Stimulated activated CD8-positive, alpha-beta memory T cell treated with anti-CD3 and anti-CD28 coated beads, Interleukin-2, amount 100 ng/mL, for 48 hours (primary cell): Measurements from ENCODE around the gene PGR.
"Not testable (repeated sequence)": the region's sequence is repeated elsewhere in the genome, so short reads cannot be mapped to it uniquely, and the experiment has no call there.

ENCODE experiments used
- DNase-seq, 2 donors: peaks; one replicate each; pipeline ENCODE4 v3.0.0-alpha.2; 2020; ENCODE audit warnings: low read depth in 2 of 2

PGR gene

DNA sequence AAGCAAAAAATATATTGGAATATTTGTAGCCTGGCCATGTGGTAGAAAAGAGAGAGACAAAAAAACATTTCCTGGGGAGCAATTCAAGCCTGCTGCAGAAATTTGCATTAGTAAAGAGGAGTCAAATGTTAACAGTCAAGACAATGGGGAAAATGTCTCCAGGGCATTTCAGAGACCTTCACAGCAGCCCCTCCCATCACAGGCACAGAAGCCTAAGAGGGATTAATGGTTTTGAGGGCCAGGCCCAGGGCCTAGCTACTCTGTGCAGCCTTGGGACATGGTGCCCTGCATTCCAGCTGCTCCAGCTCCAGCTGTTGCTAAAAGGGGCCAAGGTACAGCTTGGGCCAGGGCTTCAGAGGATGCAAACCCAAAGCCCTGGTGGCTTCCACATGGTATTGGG is 46.8 kb downstream of the PGR start:
- DNase-seq: no peak

DNA sequence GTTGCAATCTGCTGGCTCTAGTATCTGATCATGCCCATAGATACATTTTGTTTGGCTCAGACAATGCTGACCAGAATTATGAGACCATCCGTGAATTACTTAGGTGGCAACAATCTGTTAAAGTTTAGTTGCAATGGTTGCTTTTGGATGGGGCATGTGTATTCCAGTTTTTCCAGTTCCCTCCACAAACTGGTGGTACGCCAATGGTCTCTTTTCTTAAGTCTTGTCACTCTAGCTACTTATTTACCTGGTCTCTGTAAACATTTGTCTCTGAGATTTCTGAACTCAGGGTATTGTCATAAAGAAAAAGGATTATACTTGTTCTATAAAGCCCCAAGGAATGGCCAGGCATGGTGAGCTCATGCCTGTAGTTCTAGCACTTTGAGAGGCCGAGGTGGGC is 65.9 kb downstream of the PGR start:
- no peak for DNase-seq

DNA sequence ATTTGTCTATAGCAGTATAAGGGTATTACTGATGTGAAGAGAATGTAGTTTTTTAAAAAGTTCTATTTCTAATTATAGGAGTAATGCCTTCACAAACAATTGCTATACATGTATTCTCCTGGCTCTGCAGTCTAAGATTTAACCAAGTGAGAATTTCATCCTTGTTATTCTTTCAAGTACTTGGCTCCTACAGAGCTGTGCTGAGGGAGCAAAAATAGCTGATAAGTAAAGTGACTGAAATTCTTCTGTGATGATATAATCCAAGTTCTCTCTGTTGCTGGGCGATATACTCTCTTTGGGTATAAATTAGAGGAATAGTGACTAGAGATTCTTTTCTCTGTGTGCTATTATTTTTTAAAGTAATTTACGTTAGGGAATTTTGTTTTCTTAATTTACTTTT is 68.0 kb downstream of the PGR start:
- no peak for DNase-seq

DNA sequence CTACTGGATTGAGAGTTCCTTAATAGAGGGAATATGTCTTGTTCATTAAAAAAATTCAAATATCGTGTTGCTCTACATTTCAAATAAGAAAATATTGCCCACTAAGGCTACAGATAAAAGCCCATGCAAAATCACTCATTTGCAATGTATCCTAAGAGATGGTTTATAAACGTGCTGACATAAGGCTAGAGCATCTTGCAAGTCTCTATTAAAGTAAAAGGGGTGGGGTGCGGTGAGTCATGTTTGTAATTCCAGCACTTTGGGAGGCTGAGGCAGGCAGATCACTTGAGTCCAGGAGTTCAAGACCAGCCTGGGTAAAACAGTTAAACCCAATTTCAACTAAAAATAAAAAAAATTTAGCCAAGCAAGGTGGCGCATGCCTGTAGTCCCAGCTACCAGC is 70.3 kb downstream of the PGR start:
- DNase-seq: no peak

DNA sequence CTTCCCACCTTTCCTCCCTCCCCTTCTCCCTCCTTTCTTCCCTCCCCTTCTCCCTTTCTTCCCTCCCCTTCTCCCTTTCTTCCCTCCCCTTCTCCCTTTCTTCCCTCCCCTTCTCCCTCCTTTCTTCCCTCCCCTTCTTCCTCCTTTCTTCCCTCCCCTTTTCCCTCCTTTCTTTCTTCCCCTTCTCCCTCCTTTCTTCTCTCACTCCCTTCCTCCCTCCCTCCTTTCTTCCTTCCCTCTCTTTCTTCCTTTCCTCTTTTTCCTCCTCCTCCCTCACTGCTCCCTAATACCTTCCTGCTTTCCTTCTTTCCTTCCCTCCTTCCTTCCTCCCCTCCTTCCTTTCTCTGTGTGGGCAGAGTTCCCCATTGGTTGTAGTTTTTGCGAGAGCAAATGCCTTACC is 76.1 kb downstream of the PGR start:
- DNase-seq: no peak

GRCh38 chr11:101051677-101052076 is 77.9 kb downstream of the PGR start:
- DNase-seq: no peak

DNA sequence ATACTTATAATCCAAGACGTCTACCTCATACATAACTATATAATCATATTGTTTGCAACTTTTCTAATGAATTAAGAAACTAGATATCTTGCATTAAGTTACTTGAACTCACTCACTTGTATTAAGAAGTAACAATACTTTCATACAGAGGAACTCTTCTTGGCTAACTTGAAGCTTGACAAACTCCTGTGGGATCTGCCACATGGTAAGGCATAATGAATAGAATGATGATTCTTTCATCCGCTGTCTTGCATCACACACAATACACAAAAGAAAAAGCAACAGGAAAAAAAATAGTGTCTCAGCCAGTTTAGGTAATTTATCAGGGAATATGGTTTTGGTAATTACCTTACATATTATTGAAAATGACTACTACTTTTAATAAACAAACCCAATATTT is 79.8 kb downstream of the PGR start:
- DNase-seq: no peak

GRCh38 chr11:101049123-101049522 is 80.5 kb downstream of the PGR start:
- DNase-seq: no peak

- DNase-seq: no peak
These were observed 81.1 kb downstream of the PGR start for GRCh38 chr11:101048479-101048878.

DNA sequence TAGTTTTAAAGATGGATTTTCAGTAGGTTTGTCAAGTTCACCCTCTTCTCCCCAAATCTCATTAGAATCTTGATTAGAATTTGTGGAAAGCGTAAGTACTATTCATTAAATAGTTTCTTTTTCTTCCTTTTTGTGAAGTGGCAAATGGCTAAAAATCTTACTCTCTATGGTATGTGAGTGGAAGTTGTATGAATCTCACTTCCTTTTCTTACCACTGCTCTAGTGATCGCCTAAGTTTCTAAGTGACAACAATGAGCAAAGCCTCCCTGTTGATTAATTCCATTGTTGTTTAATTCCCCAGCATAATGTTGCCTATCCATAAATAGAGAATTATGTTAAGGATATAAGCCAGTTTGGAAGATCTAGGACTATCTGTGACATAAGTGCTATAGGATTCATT is 82.7 kb downstream of the PGR start:
- DNase-seq: no peak

- no peak for DNase-seq
These were observed 84.2 kb downstream of the PGR start for GRCh38 chr11:101045415-101045814.

- DNase-seq: no peak
These were observed 85.7 kb downstream of the PGR start for GRCh38 chr11:101043940-101044339.

DNA sequence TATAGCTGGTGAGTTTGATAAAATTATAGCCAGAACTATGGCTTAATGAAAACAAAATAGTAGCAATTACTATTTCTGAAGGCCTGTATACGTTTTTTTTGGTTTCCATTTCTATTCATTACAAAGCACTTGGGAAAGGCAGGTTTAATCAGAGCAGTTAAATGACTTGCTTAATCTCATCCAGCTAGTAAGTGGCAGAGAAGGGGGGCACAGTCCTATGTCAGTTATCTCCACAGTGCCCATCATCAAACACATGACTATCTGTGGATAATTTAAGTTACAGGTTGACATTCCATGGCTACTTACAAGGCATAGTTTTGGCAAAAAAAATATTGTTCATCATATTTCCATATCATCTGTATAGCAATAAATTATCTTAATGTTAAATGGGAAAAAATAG is 93.7 kb downstream of the PGR start:
- DNase-seq: no peak

DNA sequence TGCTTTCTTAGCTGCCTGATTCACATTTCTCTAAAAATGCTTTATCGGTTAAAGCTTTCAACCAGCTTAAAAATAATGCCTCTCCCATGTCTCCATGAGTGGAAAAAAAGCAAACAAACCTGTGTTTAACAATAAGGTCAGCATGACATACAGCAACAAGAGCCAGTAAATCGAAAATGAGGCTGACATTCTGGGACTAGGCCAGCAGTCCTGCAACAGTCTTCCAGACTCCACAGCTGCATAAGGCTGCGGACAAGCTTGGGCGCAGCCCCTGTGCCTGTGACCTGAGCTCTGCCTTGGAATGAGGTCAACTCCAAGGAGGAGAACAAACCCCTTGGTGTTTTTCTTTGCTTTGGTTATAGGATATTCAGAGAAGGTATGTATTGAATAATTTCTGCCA is 95.5 kb downstream of the PGR start:
- no peak for DNase-seq

GRCh38 chr11:101032991-101033390 is 96.6 kb downstream of the PGR start:
- DNase-seq: no peak

DNA sequence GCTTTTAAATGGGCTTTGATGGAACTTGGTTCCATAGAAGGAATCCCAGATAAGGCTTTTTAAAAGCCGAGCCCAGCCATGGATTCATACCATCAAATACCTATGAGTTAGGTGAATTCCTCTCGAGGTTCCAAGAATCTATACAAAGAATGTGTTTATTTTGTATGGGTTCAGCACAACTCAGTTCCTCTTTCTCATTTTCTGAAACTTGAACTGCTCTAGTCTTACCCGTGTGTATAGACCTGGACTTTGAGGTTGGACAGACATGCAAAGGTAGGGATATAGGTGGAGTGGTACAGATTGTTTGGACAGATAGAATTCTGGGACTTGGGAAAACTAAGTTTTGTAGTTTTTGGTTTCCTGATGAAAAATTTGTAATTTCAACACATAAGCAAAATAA is 97.9 kb downstream of the PGR start:
- no peak for DNase-seq

- no peak for DNase-seq
These were observed 98.9 kb downstream of the PGR start for GRCh38 chr11:101030692-101031091.

DNA sequence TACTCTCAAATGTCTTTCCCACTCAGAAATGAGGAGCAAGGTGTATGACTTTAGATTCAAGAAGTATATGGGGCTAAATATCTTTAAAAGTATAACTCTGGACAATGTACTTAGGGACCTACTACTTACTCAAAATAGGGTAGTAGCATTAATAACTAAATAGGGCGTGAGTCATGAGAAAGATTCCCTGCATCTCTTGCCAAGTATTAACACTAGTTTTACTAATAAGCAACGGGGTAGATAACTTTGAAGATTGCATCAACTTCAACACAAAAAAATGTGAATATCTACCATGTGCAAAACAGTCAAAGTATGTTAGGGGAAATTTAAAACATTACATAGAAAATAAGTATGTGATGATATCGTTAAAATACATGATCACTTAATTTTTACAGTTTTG is 99.6 kb downstream of the PGR start:
- DNase-seq: no peak

DNA sequence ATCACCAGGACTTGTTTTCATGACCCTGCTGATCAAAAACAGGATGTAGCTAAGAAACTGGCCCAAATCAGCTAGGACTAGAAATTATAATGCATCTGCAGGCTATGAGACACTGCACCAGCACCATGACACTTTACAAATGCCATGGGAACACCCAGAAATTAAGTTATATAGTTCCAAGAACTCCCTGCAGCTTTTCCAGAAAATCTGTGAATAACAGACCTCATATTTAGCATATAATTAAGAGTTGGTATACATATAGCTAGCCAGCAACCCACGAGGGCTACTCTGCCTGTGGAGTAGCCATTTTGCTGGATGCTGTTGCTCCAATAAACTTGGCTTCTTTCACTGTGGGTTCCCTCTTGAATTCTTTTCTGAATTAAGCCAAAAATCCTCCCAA is 101.0 kb downstream of the PGR start:
- no peak for DNase-seq

- no peak for DNase-seq
These were observed 107.4 kb downstream of the PGR start for GRCh38 chr11:101022256-101022655.

DNA sequence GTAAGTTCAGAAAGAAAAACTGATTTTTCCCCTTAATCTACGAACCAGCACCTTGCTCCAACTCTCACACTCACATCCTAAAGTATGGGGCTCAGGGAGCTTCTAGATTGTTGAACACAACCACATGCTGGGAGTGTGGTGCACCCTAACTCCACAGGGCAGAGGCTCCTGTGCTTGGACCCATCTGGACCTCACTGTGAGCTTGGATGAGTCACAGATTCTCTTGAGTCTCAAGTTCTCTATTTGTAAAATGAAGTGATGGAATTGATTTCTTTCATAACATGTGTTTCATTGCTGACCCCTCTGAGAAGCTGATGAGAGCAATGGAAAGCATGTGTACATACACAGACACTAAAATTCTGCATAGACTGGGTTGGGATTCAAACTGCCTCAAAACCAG is 109.7 kb downstream of the PGR start:
- no peak for DNase-seq

DNA sequence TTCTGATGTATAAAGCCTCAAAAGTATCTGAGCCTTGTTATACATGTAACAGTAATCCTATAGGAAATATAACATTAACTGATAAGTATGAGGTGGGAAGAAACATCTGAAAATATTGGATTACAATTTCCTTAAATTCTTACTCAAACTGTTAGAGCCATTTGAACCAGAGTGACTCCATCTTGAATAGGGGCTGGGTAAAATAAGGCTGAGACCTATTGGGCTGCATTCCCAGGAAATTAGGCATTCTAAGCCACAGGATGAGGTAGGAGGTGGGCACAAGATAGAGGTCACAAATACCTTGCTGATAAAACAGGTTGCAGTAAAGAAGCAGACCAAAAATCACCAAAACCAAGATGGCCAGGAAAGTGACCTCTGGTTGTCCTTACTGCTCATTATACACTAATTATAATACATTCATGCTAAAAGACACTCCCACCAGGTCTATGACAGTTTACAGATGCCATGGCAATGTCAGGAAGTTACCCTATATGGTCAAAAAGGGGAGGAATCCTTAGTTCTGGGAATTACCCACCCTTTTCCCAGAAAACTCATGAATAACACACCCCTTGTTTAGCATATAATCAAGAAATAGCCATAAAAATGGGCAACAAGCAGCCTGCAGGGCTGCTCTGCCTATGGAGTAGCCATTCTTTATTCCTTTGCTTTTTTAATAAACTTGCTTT is 114.9 kb downstream of the PGR start:
- DNase-seq: no peak

GRCh38 chr11:101013702-101014101 is 115.9 kb downstream of the PGR start:
- DNase-seq: not testable (repeated sequence)

DNA sequence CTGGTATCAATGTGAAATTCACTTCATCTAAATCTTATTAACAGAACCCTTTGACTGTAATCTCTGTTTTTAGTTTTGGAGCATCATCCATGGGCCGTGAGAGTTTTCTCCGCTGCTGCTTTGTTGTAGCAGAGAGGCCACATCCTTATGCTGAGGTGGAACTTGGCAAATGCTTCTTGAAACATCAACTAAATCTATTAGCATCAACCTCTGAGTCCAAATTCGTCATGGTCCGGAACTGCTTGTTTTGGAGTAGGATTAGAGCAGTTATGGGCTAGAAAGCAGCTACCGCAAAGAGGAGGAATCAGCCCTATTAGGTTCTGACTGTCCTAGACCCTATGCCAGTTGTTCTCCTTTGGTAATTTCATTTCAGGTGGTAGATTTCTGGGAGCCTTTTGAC is 117.7 kb downstream of the PGR start:
- DNase-seq: no peak
